ENCODE data around the gene CYP2A7. TPM values are rescaled to one million over a fixed set of nuclear protein-coding genes. Genes with fewer than 3 reads are reported as not detected.
"Not testable (repeated sequence)": the region's sequence is repeated elsewhere in the genome, so short reads cannot be mapped to it uniquely, and the experiment has no call there.

Gene CYP2A7
- total RNA-seq, 1 experiment from 2014 or later, result not detected

DNA sequence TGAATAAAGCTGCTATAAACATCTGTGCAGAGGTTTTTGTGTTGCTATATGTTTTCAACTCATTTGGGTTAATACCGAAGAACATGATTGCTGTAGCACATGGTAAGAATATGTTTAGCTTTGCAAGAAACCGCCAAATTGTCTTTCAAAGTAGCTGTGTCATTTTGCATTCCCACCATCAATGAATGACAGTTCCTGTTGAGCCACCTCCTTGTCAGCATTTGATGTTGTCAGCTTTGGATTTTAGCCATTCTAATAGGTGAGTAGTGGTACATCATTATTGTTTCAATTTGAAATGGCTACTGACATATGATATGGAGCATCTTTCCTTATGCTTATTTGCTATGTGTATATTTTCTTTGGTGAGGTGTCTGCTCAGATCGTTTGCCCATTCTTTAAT, 40.0 kb downstream of the CYP2A7 start:
- H3K4me1 ChIP-seq (ENCODE audit: control insufficient read depth in 1 of 2, insufficient read depth in 2 of 2, low read length in 2 of 2); H2AFZ ChIP-seq (ENCODE audit: low read depth, low read length, poor library complexity, severe bottlenecking); H3K27ac ChIP-seq (ENCODE audit: low read depth, low read length); DNase-seq (ENCODE audit: low read depth, low spot score); intact Hi-C loops (cut with micrococcal nuclease); BruUV-seq (replicated peaks); H3K4me3 ChIP-seq (replicated peaks in 1 of 2; ENCODE audit: low read depth in 1 of 2, low read length in 2 of 2); RAD21 ChIA-PET (ENCODE audit: low non-redundant PET in 1 of 2, low total read pairs in 2 of 2, uncharacterized antibody in 2 of 2, unreplicated experiment in 2 of 2); H3K36me3 ChIP-seq (ENCODE audit: control insufficient read depth in 1 of 2, insufficient read depth in 2 of 2, low read length in 2 of 2); ATAC-seq; H3K79me2 ChIP-seq (ENCODE audit: insufficient read depth, low read length); H3K4me2 ChIP-seq (ENCODE audit: low read length); H3K9me3 ChIP-seq (ENCODE audit: control insufficient read depth in 1 of 2, insufficient read depth in 1 of 2, low read depth in 1 of 2, low read length in 2 of 2); CTCF ChIA-PET; POLR2A ChIA-PET; H3K9ac ChIP-seq (ENCODE audit: low read length); H3K27me3 ChIP-seq (ENCODE audit: insufficient read depth, low read length); H3K9me2 ChIP-seq (ENCODE audit: insufficient read depth); H4K20me1 ChIP-seq (ENCODE audit: insufficient read depth): not testable (repeated sequence)

DNA sequence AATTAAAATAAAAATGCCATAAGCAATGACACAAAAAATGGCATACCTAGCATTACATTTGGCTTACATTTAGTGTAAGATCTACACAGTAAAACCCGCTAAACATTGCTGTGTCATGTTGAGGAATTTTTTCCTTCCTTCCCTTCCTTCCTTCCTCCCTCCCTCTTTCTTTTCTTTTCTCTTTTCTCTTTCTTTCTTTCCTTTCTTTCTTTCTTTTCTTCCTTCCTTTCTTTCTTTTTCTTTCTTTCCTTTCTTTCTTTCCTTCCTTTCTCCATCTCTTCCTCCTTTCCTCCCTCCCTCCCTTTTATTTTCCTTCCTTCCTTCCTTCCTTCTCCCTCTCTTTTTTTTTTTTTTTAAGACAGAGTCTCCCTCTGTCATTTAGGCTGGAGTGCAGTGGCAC, 43.6 kb downstream of the CYP2A7 start:
- RAD21 ChIA-PET (ENCODE audit: low non-redundant PET in 1 of 2, low total read pairs in 2 of 2, uncharacterized antibody in 2 of 2, unreplicated experiment in 2 of 2), result not testable (repeated sequence)

DNA sequence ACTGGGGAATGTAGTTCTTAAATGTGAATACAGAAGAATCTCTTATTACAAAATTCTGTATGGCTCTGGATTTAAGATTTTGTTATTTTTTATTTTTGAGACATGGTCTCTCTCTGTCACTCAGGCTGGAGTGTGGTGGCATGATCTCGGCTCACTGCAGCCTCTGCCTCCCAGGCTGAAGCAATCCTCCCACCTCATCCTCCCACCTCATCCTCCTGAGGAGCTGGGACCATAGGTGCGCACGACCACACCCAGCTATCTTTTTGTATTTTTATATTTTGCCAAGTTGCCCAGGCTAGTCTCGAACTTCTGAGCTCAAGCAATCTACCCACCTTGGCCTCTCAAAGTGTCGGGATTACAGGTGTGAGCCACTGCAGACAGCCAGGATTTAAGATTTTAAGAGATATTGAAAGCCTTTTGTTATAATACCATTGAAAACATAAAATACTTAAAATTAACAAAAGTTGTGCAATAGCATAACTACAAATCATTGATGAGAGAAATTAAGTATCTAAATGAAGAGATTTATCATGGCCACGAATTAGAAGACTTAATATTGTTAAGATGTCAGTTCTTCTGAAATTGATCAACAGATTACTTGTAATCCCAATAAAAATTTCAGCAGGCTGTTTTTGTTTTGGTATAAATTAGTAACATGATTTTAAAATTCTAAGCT, 45.1 kb downstream of the CYP2A7 start:
- H3K9ac ChIP-seq (ENCODE audit: low read length), result no peak overlapping the region
- no peaks in the 10 kb centered on the region for H3K9me2 ChIP-seq (ENCODE audit: insufficient read depth)
- no peak for DNase-seq (ENCODE audit: low read depth, low spot score)
- no peak for ATAC-seq
- ChIA-PET POLR2A (interaction anchor here (0.8 kb wide), 1 partner anchor 9 kb away, joined by 4 read pairs; no protein-coding TSS in a partner anchor), RAD21 (ENCODE audit: low non-redundant PET in 1 of 2, low total read pairs in 2 of 2, uncharacterized antibody in 2 of 2, unreplicated experiment in 2 of 2) (interaction anchor here in 1 of 2 experiments (0.8 kb wide), 1 partner anchor 901 kb away, joined by 5 read pairs; no protein-coding TSS in a partner anchor), CTCF (no interaction called here)
- H2AFZ ChIP-seq (ENCODE audit: low read depth, low read length, poor library complexity, severe bottlenecking), result no peak overlapping the region
- no peak overlapping the region for H3K27ac ChIP-seq (ENCODE audit: low read depth, low read length)
- no peak overlapping the region for H3K4me3 ChIP-seq (replicated peaks in 1 of 2; ENCODE audit: low read depth in 1 of 2, low read length in 2 of 2)
- no peaks in the 10 kb centered on the region for H3K79me2 ChIP-seq (ENCODE audit: insufficient read depth, low read length)
- no peaks in the 10 kb centered on the region for H4K20me1 ChIP-seq (ENCODE audit: insufficient read depth)
- peaks cover 7% of the 10 kb centered on the region in 2 experiments for H3K4me1 ChIP-seq (ENCODE audit: control insufficient read depth in 1 of 2, insufficient read depth in 2 of 2, low read length in 2 of 2)
- H3K4me2 ChIP-seq (ENCODE audit: low read length), result no peak overlapping the region
- BruUV-seq (replicated peaks), result no TSS peak
- H3K27me3 ChIP-seq (ENCODE audit: insufficient read depth, low read length), result 0 out of 2 replicates have a peak, but pooled peaks cover 4% of the 10 kb centered on the region
- H3K9me3 ChIP-seq (ENCODE audit: control insufficient read depth in 1 of 2, insufficient read depth in 1 of 2, low read depth in 1 of 2, low read length in 2 of 2), result no peaks in the 10 kb centered on the region
- H3K36me3 ChIP-seq (ENCODE audit: control insufficient read depth in 1 of 2, insufficient read depth in 2 of 2, low read length in 2 of 2), result no peaks in the 10 kb centered on the region
- intact Hi-C loops (cut with micrococcal nuclease), result no loop called here
- TF ChIP-seq POLR2A (IDR thresholded peaks at IDR 0.05; ENCODE audit: borderline replicate concordance, extremely low read depth, insufficient read depth, insufficient read length) (no peak), JUND (IDR thresholded peaks at IDR 0.05) (no peak), EZH2phosphoT487 (IDR thresholded peaks at IDR 0.05; ENCODE audit: borderline replicate concordance) (no peak), SRF (IDR thresholded peaks at IDR 0.05; ENCODE audit: low read depth) (no peak), EGR1 (IDR thresholded peaks at IDR 0.05; ENCODE audit: low read depth) (no peak), ZFX (IDR thresholded peaks at IDR 0.05) (no peak), YY1 (IDR thresholded peaks at IDR 0.05; ENCODE audit: extremely low read depth, insufficient replicate concordance, low read depth, low read length) (no peak), ELF1 (IDR thresholded peaks at IDR 0.05; ENCODE audit: borderline replicate concordance, low read depth) (no peak), POLR2AphosphoS5 (IDR thresholded peaks at IDR 0.05; ENCODE audit: low read depth, low read length) (no peak)
- TF ChIP-seq, protein P1, sequence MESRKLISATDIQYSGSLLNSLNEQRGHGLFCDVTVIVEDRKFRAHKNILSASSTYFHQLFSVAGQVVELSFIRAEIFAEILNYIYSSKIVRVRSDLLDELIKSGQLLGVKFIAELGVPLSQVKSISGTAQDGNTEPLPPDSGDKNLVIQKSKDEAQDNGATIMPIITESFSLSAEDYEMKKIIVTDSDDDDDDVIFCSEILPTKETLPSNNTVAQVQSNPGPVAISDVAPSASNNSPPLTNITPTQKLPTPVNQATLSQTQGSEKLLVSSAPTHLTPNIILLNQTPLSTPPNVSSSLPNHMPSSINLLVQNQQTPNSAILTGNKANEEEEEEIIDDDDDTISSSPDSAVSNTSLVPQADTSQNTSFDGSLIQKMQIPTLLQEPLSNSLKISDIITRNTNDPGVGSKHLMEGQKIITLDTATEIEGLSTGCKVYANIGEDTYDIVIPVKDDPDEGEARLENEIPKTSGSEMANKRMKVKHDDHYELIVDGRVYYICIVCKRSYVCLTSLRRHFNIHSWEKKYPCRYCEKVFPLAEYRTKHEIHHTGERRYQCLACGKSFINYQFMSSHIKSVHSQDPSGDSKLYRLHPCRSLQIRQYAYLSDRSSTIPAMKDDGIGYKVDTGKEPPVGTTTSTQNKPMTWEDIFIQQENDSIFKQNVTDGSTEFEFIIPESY (IDR thresholded peaks at IDR 0.05; ENCODE audit: extremely low read depth, insufficient replicate concordance, low read length), result no peak
- TF ChIP-seq, protein P2, sequence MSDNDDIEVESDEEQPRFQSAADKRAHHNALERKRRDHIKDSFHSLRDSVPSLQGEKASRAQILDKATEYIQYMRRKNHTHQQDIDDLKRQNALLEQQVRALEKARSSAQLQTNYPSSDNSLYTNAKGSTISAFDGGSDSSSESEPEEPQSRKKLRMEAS (IDR thresholded peaks at IDR 0.05), result no peak
- TF ChIP-seq, protein P3, sequence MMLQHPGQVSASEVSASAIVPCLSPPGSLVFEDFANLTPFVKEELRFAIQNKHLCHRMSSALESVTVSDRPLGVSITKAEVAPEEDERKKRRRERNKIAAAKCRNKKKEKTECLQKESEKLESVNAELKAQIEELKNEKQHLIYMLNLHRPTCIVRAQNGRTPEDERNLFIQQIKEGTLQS (IDR thresholded peaks at IDR 0.05), result no peak

More for the DNA sequence above, 43.6 kb downstream of the CYP2A7 start:
- H3K79me2 ChIP-seq (ENCODE audit: insufficient read depth, low read length); H3K4me3 ChIP-seq (replicated peaks in 1 of 2; ENCODE audit: low read depth in 1 of 2, low read length in 2 of 2); H2AFZ ChIP-seq (ENCODE audit: low read depth, low read length, poor library complexity, severe bottlenecking); intact Hi-C loops (cut with micrococcal nuclease); ATAC-seq; H3K4me2 ChIP-seq (ENCODE audit: low read length); H4K20me1 ChIP-seq (ENCODE audit: insufficient read depth); BruUV-seq (replicated peaks); POLR2A ChIA-PET; H3K9me3 ChIP-seq (ENCODE audit: control insufficient read depth in 1 of 2, insufficient read depth in 1 of 2, low read depth in 1 of 2, low read length in 2 of 2); H3K36me3 ChIP-seq (ENCODE audit: control insufficient read depth in 1 of 2, insufficient read depth in 2 of 2, low read length in 2 of 2); H3K4me1 ChIP-seq (ENCODE audit: control insufficient read depth in 1 of 2, insufficient read depth in 2 of 2, low read length in 2 of 2); H3K9ac ChIP-seq (ENCODE audit: low read length); H3K9me2 ChIP-seq (ENCODE audit: insufficient read depth); CTCF ChIA-PET; H3K27me3 ChIP-seq (ENCODE audit: insufficient read depth, low read length); H3K27ac ChIP-seq (ENCODE audit: low read depth, low read length); DNase-seq (ENCODE audit: low read depth, low spot score): not testable (repeated sequence)

All from HCT116 (cell line).